ENCODE data around the gene NPEPL1.

DNA sequence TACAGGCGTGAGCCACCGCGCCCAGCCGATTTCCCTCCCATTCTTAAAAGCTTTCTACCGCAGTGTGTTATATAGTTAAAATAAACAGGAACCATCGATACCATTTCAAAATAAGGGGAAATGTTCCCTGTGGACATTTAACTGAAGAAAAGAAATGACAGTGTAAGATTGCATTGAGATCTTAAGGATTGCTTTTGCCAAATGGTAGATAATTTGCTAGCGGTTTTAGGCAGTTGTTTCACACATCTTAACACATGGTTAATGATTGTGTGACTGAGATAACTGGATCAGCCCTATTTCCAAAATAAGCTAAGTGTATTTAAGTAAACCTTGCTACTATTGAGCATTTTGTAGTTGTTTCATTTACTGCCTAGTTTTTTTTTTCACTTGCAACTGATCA is 25.9 kb upstream of the NPEPL1 start:
- TF ChIP-seq, protein P1, sequence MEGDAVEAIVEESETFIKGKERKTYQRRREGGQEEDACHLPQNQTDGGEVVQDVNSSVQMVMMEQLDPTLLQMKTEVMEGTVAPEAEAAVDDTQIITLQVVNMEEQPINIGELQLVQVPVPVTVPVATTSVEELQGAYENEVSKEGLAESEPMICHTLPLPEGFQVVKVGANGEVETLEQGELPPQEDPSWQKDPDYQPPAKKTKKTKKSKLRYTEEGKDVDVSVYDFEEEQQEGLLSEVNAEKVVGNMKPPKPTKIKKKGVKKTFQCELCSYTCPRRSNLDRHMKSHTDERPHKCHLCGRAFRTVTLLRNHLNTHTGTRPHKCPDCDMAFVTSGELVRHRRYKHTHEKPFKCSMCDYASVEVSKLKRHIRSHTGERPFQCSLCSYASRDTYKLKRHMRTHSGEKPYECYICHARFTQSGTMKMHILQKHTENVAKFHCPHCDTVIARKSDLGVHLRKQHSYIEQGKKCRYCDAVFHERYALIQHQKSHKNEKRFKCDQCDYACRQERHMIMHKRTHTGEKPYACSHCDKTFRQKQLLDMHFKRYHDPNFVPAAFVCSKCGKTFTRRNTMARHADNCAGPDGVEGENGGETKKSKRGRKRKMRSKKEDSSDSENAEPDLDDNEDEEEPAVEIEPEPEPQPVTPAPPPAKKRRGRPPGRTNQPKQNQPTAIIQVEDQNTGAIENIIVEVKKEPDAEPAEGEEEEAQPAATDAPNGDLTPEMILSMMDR (IDR thresholded peaks at IDR 0.05): no peak
- no peak for TF ChIP-seq POLR2A (IDR thresholded peaks at IDR 0.05)
- no peak for TF ChIP-seq POLR2AphosphoS5 (IDR thresholded peaks at IDR 0.05)
